ENCODE measurements around the gene COA1. TPM values are rescaled to one million over a fixed set of nuclear protein-coding genes. Genes with fewer than 3 reads are reported as not detected.

Gene COA1
- total RNA-seq, 1 experiment from 2014 or later: 109 TPM

GRCh38 chr7:43634384-43634783 is 94.9 kb downstream of the COA1 start:
- CTCF ChIA-PET: interaction anchor here (0.5 kb wide), 1 partner anchor 39 kb away, joined by 4 read pairs; no protein-coding TSS in a partner anchor
- H3K36me3 Mint-ChIP-seq (ENCODE audit: insufficient read depth, unreplicated experiment): peaks cover 76% of the 10 kb centered on the region
- no peak overlapping the region for H3K27ac Mint-ChIP-seq (ENCODE audit: unreplicated experiment)

GRCh38 chr7:43632746-43633145 is 96.6 kb downstream of the COA1 start:
- TF ChIP-seq CTCF (IDR thresholded peaks at IDR 0.05; ENCODE audit: unreplicated experiment): no peak
- Mint-ChIP-seq H3K27me3 (ENCODE audit: unreplicated experiment) (no peaks in the 10 kb centered on the region), H3K4me1 (ENCODE audit: low read depth, unreplicated experiment) (peaks cover 9% of the 10 kb centered on the region), H3K4me3 (ENCODE audit: low read depth, unreplicated experiment) (no peak overlapping the region), H3K9me3 (ENCODE audit: low read depth, unreplicated experiment) (no peaks in the 10 kb centered on the region), H3K36me3 (ENCODE audit: insufficient read depth, unreplicated experiment) (peaks cover 76% of the 10 kb centered on the region), H3K27ac (ENCODE audit: unreplicated experiment) (peak overlapping the region; percentile 5)
- no peak for DNase-seq
- CTCF ChIA-PET: no interaction called here
- BruUV-seq (replicated peaks): no TSS peak
- intact Hi-C loops (cut with micrococcal nuclease; ENCODE audit: unreplicated experiment): no loop called here

More at GRCh38 chr7:43634384-43634783, 94.9 kb downstream of the COA1 start:
- intact Hi-C loops (cut with micrococcal nuclease; ENCODE audit: unreplicated experiment): no loop called here
- Mint-ChIP-seq H3K4me1 (ENCODE audit: low read depth, unreplicated experiment) (peaks cover 11% of the 10 kb centered on the region), H3K4me3 (ENCODE audit: low read depth, unreplicated experiment) (no peak overlapping the region), H3K9me3 (ENCODE audit: low read depth, unreplicated experiment) (no peaks in the 10 kb centered on the region), H3K27me3 (ENCODE audit: unreplicated experiment) (no peaks in the 10 kb centered on the region)
- TF ChIP-seq CTCF (IDR thresholded peaks at IDR 0.05; ENCODE audit: unreplicated experiment): no peak
- DNase-seq: no peak
- no TSS peak for BruUV-seq (replicated peaks)

GRCh38 chr7:43631559-43631958 is 97.8 kb downstream of the COA1 start:
- intact Hi-C loops (cut with micrococcal nuclease; ENCODE audit: unreplicated experiment): no loop called here
- Mint-ChIP-seq H3K4me1 (ENCODE audit: low read depth, unreplicated experiment) (no peaks in the 10 kb centered on the region), H3K4me3 (ENCODE audit: low read depth, unreplicated experiment) (no peak overlapping the region), H3K9me3 (ENCODE audit: low read depth, unreplicated experiment) (no peaks in the 10 kb centered on the region), H3K27ac (ENCODE audit: unreplicated experiment) (no peak overlapping the region), H3K36me3 (ENCODE audit: insufficient read depth, unreplicated experiment) (peaks cover 76% of the 10 kb centered on the region), H3K27me3 (ENCODE audit: unreplicated experiment) (no peaks in the 10 kb centered on the region)
- CTCF ChIA-PET: no interaction called here
- no peak for TF ChIP-seq CTCF (IDR thresholded peaks at IDR 0.05; ENCODE audit: unreplicated experiment)
- no TSS peak for BruUV-seq (replicated peaks)
- DNase-seq: no peak

- CTCF ChIA-PET: no interaction called here
- Mint-ChIP-seq H3K27me3 (ENCODE audit: unreplicated experiment) (no peaks in the 10 kb centered on the region), H3K36me3 (ENCODE audit: insufficient read depth, unreplicated experiment) (peaks cover 87% of the 10 kb centered on the region), H3K4me3 (ENCODE audit: low read depth, unreplicated experiment) (no peak overlapping the region), H3K27ac (ENCODE audit: unreplicated experiment) (no peak overlapping the region), H3K9me3 (ENCODE audit: low read depth, unreplicated experiment) (no peaks in the 10 kb centered on the region), H3K4me1 (ENCODE audit: low read depth, unreplicated experiment) (no peaks in the 10 kb centered on the region)
- no peak for TF ChIP-seq CTCF (IDR thresholded peaks at IDR 0.05; ENCODE audit: unreplicated experiment)
- intact Hi-C loops (cut with micrococcal nuclease; ENCODE audit: unreplicated experiment): no loop called here
- no TSS peak for BruUV-seq (replicated peaks)
- DNase-seq: no peak
Measured at GRCh38 chr7:43630482-43630881, 98.8 kb downstream of the COA1 start.
